Measurements from ENCODE around the gene DNAH11.
"Not testable (repeated sequence)": the region's sequence is repeated elsewhere in the genome, so short reads cannot be mapped to it uniquely, and the experiment has no call there.

Gene DNAH11

DNA sequence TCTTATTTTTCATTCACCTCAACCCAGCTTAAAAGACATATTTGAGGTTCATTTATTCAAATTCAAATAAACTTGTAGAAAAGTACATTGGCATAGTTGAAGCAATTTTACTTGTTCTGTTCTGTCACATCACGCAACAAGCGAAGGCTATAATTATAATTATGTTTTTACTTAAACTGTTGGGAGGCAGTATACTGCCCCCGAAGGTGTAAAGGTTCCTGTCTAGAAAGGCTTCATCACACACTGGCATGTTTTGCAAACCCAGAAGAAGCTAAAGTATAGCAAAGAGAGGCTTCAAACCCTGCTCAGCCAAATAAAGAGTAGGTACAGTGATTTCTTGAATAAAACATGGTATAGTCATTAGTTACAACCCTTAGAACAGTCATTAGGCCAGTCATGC is 340.2 kb downstream of the DNAH11 start:
- DNase-seq (ENCODE audit: low read depth in 4 of 4, low spot score in 1 of 4), result no peak

DNA sequence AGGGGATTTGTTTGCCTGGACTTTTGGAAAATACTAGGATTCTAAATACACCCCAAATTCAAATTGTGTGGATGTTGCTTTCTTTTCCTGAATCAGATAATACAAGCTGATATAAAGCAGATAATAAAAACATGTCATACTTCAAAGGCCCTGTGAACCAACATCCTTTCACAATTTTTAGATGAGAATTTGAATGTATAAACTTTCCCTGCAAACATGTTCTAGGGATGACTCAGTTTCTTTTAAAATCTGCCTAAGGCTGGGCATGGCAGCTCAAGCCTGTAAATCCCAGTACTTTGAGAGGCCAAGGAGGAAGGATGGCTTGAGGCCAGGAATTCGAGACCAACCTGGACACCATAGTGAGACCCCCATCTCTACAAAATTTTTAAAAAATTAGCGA is 340.7 kb downstream of the DNAH11 start:
- not testable (repeated sequence) for DNase-seq (ENCODE audit: low read depth in 4 of 4, low spot score in 1 of 4)

DNA sequence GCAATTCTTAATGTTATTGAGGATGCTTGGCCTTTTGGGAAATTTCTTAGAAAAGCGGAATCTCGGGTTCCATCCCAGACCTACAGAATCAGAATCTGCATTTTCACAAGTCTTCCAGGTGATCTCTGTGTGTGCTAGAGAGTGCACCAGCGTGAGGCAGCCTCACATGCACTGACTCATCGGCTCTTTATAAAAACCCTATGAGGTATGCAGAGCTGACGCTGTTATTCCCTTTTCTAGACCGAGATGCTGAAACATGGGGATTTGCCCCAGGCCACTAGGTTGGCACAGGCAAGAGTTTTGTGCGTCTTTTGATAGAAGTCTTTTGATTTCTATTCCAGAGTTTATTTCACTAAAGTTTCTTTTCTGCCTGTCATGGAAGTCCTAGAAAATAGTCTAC is 341.7 kb downstream of the DNAH11 start:
- no peak for DNase-seq (ENCODE audit: low read depth in 4 of 4, low spot score in 1 of 4)

GRCh38 chr7:21886396-21886795 is 343.6 kb downstream of the DNAH11 start:
- no peak for DNase-seq (ENCODE audit: low read depth in 4 of 4, low spot score in 1 of 4)

- no peak for DNase-seq (ENCODE audit: low read depth in 4 of 4, low spot score in 1 of 4)
Measured at GRCh38 chr7:21887353-21887752, 344.5 kb downstream of the DNAH11 start.

DNA sequence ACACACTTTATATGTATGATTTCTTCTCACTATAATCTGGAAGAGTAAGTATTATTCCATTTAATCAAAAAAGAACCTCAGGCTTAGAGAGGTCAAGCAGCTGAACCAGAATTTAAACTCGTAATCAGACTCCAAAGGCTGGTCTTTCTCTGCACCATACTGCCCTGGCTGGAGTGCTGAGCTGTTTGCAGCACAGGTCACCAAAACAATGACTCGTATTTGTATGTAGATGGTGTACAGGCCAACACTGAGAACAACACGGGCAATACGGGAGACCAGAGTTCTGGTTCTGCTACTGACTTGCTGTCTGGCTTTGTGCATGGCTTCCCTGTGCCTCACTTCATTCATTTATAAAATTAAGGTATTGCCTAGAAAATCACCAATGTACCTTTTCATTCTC is 344.9 kb downstream of the DNAH11 start:
- no peak for DNase-seq (ENCODE audit: low read depth in 4 of 4, low spot score in 1 of 4)

- no peak for DNase-seq (ENCODE audit: low read depth in 4 of 4, low spot score in 1 of 4)
Measured at GRCh38 chr7:21891291-21891690, 348.5 kb downstream of the DNAH11 start.

DNA sequence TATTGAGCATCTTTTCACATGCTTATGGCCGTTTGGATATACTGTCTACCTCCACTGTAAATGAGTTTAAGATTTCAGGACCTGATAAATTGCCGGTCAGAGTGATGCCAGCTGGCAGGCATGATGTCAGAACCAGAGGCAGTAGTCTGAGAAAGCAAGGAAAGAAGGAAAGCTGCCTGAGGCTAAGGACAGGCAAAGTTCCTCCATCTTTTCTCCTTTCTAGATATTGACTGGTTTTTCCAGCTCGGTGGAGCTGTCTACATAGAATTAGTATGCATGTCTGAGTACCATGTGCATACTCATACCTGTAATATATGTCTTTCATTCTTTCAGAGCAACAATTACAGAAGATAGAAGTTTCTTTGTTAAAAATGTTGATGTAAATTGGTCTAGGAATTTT is 350.6 kb downstream of the DNAH11 start:
- DNase-seq (ENCODE audit: low read depth in 4 of 4, low spot score in 1 of 4), result no peak

DNA sequence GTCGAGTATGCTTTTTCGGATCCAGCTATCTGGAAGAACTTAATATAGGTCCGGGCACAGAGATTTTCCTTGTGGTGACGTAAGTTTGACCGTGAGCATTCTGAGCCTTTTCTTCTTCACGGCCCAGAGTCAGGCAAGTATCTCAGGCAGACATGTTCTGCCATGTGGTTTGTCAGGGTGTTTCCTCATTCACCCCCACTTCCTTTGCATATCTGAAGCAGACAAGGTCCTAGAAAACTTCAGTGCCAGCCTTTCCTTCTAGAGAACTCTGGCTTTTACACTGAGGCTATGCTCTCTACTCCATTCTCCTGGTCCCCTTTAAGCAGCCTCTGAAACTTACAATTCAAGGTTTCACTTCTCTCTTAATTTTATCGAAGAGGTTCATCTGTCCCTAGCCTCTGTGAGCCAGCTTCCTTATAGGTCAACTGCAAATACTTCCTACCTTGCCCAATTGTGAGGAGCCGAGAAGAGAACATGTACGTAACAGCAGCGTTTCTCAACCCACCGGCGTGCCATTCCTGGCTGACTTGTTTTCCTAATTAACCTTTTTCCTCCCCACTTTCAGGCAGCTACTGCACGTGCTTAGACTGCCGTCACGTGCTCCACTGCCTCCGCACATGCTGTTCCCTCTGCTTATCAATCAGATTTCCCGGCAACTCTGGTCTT is 355.6 kb downstream of the DNAH11 start:
- no peak for DNase-seq (ENCODE audit: low read depth in 4 of 4, low spot score in 1 of 4)

DNA sequence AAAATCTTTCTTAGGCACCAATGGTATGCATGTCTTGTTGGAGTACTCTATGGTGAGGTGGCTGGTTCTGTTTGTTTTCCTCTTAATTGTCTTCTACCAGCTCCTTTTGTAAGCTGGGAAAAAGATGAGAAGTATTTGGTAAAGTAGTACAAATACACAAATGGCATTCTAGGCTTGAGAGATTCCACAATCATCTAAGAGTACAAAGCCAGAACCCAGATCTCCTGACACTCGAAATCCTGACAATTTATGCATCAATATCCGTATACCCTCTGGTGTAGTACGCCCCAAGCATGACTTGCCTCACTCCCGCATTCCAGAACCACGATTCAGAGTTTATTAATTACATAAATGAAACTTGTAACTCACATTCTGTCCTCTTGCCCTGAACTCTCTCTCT is 359.4 kb downstream of the DNAH11 start:
- no peak for DNase-seq (ENCODE audit: low read depth in 4 of 4, low spot score in 1 of 4)

DNA sequence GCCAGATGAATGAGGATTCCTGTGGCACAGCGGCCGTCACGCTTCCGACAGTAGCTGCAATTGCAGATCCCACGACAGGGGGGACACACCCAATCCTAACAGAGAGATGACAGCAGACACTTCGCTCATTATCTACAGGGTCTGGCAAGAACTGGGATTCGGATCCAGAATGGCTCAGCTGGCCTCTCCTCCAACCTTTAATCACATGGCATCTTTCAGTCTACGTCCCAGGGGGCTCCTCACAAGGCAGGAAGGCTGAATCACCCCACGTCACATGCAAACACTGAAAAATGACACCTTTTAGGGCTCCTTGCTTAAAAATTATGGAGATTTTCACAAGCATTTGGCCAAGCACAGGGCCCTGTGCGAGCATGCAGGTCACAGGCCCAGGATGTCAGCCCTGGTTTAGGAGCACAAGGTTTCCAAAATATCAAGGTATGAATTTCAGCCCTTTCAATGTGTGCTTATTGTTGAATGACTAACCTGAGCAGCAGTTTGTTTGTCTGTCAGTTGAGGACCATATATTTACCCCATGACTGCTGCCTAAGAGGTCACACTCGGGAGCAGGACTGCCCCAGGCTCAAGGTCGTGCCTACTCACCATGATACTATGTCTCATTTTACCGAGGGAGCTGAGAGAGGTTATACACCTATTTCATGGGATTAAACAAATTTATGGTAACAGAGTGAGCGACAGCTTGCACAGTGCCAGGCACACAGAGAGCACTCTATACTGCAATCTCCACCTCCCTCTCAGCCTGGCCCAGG is 360.4 kb downstream of the DNAH11 start:
- DNase-seq (ENCODE audit: low read depth in 4 of 4, low spot score in 1 of 4), result no peak

- no peak for DNase-seq (ENCODE audit: low read depth in 4 of 4, low spot score in 1 of 4)
Measured at GRCh38 chr7:21908746-21909145, 365.9 kb downstream of the DNAH11 start.

DNA sequence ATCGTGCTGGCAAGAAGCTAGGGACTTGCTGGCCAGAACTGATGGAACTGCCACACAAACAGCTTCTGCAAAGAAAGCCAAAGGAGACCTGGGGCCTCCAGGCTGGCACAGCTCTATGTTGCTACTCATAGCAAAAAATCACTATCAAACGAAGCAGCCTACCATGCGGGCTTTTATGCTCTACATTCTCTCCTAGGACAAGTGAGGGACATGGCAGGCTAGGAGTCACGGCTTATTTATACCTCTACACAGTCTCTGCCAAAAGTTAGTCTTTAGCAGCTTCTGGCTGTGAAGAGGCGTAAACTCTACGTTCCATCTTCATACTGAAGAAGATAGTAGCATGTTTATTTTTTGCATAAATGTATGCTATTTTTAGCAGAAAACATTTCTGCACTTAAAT is 367.4 kb downstream of the DNAH11 start:
- DNase-seq (ENCODE audit: low read depth in 4 of 4, low spot score in 1 of 4), result no peak

DNA sequence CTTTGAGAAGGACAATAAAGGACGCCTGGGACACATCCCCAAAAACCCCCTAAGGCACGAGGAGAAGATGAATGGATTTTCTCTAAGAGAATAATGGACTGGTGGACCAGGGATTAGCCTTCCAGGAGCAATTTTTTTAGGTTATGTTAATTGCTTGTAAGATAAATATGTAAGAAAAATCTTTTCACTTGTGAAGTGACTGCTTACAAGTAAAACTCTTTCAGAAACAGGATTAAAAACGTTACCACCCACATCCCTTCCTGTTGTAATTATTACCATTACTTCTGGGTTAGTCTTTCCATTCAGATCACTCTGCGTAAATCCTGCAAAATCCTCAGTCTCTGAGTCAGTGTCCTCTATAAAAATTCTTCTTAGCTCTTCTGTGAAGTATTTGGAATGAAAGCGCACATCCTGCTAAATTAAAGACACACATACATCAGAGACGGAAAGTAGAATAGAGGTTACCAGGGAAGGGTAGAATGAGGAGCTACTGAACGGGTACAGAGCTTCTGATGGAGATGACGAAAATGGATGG is 368.6 kb downstream of the DNAH11 start:
- no peak for DNase-seq (ENCODE audit: low read depth in 4 of 4, low spot score in 1 of 4)

GRCh38 chr7:21912305-21912704 is 369.5 kb downstream of the DNAH11 start:
- DNase-seq (ENCODE audit: low read depth in 4 of 4, low spot score in 1 of 4), result no peak

DNA sequence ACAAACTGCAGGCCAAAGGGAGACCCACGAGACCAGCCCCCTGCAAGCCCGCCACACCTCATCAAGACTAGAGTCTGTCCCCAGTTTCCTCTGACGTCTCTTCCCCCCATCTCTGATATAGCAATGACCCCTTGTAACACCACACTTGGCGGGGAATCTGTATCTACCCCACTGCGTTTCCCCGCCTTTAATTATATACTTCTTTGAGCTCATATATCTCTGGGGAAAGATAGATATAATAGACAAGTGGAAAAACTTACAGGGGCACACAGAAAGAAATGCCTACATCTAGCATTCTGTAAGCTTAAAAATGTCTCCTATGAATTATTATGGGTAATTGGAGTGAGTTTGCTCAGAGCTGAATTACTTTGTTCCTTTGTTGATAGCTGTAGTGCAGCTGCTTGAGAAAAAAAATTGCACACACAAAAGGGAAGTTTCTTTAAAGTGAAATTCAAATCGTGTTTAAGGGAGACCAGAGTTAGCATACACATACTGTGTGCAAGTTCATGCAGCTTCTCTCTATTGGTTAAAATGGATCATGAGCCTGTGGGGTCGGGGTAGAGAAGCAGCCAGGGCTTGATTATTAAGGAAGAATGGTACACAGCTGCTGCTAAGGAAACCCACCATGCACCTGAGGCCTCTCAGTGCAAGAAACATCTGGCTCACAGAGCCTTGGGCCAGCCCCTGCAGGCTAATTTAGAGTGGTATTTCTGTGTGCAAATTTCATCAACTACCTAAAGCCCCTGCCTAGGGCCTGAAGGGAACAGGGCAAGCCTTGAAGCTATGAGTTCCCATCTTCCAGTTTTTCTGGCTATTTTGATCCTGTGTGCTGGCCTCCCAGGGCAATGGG is 370.3 kb downstream of the DNAH11 start:
- no peak for DNase-seq (ENCODE audit: low read depth in 4 of 4, low spot score in 1 of 4)

DNA sequence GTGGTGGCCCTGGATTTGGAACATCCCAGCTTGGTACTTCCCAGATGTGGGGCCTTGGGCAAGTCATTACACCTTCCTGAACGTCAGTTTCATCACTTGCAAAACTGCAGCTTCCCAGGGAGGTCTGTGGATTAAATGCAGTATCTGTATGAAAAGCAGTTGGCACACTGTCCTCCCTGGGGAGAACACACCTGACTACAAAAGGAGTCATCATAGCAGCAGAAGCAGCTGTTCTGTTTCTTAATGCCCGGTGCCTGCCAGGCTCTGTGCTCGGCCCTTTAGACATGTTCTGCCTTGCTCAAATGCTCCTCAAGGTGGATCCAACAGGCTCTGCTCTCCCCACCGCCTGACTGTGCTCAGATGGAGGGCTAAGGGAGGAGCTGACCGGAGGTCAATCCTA is 371.8 kb downstream of the DNAH11 start:
- DNase-seq (ENCODE audit: low read depth in 4 of 4, low spot score in 1 of 4), result no peak

GRCh38 chr7:21915140-21915539 is 372.3 kb downstream of the DNAH11 start:
- DNase-seq (ENCODE audit: low read depth in 4 of 4, low spot score in 1 of 4), result no peak

- no peak for DNase-seq (ENCODE audit: low read depth in 4 of 4, low spot score in 1 of 4)
Measured at GRCh38 chr7:21916176-21916575, 373.3 kb downstream of the DNAH11 start.

DNA sequence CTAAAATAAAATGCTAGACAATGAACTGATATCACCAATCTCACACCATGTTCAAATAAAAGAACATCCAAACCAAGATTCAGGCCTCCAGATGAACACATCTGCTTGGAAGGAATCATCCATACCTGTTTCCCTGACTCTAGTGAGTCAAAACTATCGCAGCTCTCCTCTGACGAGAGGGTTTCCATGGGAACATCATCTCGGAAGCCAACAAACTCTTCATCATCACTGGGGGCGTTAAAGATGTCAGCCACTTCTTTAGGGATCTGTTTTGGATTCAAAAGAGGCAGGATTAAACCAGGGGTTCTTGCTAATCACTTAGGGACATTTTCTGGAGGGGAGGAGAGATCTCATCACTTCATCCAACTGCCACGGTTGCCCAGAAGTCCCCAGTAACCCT is 373.8 kb downstream of the DNAH11 start:
- no peak for DNase-seq (ENCODE audit: low read depth in 4 of 4, low spot score in 1 of 4)

DNA sequence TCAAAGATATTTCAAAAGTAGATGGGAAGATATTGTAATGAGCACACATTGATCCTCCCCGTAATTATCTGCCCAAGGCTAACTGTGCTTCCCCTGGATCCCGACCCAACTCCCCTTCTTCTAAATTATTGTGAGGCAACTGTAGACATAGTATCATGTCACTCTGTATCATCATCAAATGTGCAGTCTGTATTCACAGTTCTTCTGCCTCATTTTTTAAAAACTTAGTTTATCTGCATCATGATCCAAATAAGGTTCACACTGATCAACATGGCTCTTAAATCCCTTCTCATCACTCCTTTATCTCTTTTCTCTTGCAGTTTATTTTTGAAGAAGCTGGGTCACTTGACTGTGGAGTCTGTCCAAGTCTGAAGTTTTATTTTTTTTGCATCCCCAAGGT is 375.4 kb downstream of the DNAH11 start:
- DNase-seq (ENCODE audit: low read depth in 4 of 4, low spot score in 1 of 4), result no peak

DNA sequence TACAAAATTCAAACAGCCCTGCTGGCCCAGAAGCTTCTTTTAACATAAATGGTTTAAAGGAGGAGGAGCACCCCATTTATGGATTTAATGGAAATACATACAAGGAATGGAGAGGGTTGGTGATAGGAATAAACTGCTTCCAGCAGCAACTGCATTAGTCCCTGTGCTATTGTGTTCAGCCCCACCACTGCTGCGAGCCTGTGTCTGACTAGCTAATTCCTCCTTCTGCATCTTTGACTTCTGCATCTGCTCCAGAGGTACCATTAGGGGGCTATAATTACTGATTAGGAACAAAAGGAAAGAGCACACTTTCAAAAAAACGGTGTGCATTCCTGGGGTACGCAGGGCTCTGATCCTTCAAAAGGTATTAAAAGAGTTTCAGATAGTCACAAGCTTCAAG is 378.1 kb downstream of the DNAH11 start:
- DNase-seq (ENCODE audit: low read depth in 4 of 4, low spot score in 1 of 4), result no peak
